CD4-positive, alpha-beta T cell treated with Interleukin-10 for 1 hour (primary cell): ENCODE measurements around the gene PRDM16.

ENCODE experiments used
- DNase-seq: peaks from one replicate; pipeline ENCODE4 v3.0.0-alpha.2; 2020

Gene PRDM16

GRCh38 chr1:3474016-3474415 lies 405.0 kb downstream of the PRDM16 start:
- DNase-seq: no peak

GRCh38 chr1:3474421-3474820 lies 405.4 kb downstream of the PRDM16 start:
- no peak for DNase-seq

- no peak for DNase-seq
Observed at GRCh38 chr1:3475839-3476573, 407.0 kb downstream of the PRDM16 start.

DNA sequence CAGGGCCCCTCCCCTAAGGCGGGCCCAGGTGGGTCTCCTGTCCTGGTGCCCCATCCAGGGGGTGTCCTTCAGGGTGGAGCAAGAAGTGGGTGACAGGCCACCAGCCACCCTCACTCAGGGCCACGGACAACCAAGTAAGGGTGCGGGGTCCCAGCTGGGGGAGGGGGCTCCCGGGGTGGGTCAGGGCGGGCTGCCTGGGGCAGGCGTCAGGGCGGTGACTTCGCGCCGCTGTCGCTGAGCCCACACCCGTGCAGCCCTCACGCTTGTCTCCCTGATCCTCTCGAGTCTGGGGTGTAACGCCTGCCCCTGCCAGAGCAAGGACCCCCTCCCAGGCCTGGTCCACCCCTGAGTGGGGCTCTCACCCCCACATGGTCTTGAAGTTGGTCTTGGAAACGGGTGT lies 407.7 kb downstream of the PRDM16 start:
- DNase-seq: no peak

DNA sequence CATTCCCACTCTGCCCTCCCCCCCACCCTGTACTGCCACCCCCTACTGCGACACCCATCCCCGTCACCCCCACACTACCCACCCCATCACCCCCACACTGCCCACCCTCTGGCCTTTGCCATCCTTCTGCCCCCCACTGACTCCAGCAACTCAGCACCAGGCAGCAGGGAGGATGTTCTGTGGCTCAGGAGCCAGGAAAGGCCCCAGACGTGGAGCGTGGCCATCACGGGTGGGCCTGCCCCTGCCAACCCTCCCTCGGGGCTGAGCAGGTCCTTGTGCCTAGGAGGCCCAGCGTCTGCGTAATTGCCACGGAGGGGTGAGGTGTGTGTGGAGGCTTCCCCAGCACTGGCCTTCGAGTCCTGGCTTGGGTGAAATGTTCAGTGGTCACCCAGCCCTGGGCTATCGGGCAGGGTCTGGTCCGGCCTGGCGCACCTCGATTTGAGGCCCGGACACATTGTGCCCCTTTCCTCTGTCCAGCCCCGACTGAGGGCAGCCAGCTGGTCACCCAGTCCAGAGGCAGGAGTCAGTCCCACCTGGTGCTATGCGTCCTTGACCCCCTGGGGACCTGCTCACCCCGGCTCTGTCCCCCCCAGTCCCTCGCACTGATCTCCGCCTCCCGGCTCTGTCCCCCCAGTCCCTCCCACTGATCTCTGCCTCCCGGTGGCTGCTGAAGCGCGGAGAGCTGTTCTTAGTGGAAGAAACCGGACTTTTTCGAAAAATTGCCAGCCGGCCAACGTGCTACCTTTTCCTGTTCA lies 408.4 kb downstream of the PRDM16 start:
- no peak for DNase-seq

GRCh38 chr1:3478187-3478586 lies 409.2 kb downstream of the PRDM16 start:
- no peak for DNase-seq

DNA sequence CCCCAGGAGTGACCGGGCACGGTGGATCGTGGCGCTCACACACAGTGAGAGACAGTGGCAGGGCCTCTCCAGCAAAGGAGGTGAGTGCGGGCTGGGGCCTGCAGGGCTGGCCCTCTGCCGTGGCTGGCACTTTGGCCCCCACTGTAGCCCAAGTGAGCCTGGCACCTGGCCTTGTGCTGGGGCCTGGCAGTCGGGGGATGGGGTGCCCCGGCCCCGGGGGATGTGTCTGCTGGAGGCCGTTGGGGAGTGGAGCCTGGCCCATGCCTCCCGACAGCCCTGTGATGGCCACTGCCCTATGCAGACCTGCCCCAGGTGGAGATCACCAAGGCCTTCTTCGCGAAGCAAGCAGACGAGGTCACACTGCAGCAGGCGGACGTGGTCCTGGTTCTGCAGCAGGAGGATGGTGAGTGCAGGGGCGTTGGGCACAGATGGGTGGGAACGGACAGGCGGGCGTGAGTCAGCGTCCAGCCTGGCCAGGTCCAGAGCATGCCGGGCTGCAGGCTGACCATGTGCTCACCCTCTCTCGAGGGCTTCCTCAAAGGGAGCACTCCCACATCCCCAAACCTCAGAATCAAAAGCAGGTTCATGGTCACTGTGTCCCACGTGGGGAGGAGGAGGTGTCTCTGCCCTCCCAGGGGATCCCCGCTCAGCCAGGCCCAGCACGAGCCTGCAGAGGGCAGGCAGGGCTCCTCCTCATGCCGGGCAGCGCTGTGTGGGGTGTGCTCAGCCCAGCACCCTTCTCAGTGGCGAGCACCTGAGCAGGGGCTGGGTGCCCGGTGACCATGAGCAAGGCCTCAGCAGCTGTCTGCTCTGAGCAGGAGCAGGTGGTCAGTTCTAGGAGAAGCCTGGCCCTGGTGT lies 410.7 kb downstream of the PRDM16 start:
- no peak for DNase-seq

- no peak for DNase-seq
Observed at GRCh38 chr1:3480369-3480719, 411.3 kb downstream of the PRDM16 start.

GRCh38 chr1:3481046-3481445 lies 412.0 kb downstream of the PRDM16 start:
- DNase-seq: no peak

DNA sequence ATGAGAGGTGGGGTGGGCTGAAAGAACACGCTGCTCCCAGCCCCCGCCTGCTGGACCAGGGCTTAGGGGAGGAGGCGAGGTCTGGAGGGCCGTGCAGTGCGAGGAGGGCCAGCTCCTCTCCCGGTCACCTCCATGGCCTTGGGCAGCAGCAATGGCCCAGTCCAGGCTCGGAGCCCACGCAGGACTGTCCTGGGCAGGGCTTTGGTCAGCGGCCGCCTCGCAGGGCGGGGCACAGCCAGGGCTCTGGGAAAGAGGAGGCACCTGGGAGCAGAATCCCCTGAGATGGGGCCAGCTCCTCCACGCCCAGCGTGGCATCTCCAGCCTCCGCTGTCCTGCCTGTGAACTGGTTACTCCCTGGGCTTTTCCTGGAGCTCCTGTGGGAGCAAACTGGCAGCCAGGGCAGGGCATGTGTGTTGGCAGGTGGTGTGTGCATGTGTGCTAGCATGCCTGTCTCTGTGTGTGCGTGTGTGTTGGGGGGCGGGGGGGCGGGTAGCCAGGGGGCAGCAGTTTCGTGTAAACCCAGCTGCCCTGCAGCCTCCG lies 412.9 kb downstream of the PRDM16 start:
- no peak for DNase-seq

GRCh38 chr1:3482378-3482849 lies 413.4 kb downstream of the PRDM16 start:
- DNase-seq: no peak

- no peak for DNase-seq
Observed at GRCh38 chr1:3483380-3483779, 414.4 kb downstream of the PRDM16 start.

GRCh38 chr1:3483801-3484444 lies 414.9 kb downstream of the PRDM16 start:
- DNase-seq: peak; percentile 36

- DNase-seq: no peak
Observed at GRCh38 chr1:3485016-3485415, 416.0 kb downstream of the PRDM16 start.
